KMS-11 (cell line): ENCODE results near the gene DEFB129.
A peak's percentile ranks its signal among the peaks of the same experiment; 100 is the strongest.
"Not testable (repeated sequence)": the region's sequence is repeated elsewhere in the genome, so short reads cannot be mapped to it uniquely, and the experiment has no call there.

Source experiments
- H2AFZ ChIP-seq: fragments of 200-600 bp; sonication (generic); 2 replicates; pipeline ENCODE4 v1.6.1; 2016; ENCODE audit warnings: antibody characterized with exemption, mixed run types, low read depth
- H3K27ac ChIP-seq: fragments of 200-600 bp; sonication (generic); 2 replicates; pipeline ENCODE4 v1.6.1; 2016; ENCODE audit warnings: mild to moderate bottlenecking, mixed run types
- H3K27me3 ChIP-seq: fragments of 200-600 bp; sonication (generic); 2 replicates; pipeline ENCODE4 v1.6.1; 2017; ENCODE audit warnings: mild to moderate bottlenecking, low read depth, mixed run types, moderate library complexity; ENCODE audit not compliant: insufficient read depth
- H3K36me3 ChIP-seq: fragments of 200-600 bp; sonication (generic); 2 replicates; pipeline ENCODE4 v1.6.1; 2017; ENCODE audit warnings: mild to moderate bottlenecking, mixed run types; ENCODE audit not compliant: insufficient read depth
- H3K4me1 ChIP-seq: fragments of 200-600 bp; sonication (generic); 2 replicates; pipeline ENCODE4 v1.6.1; 2016; ENCODE audit warnings: mild to moderate bottlenecking, low read depth, mixed run types; ENCODE audit not compliant: poor library complexity, severe bottlenecking
- H3K4me2 ChIP-seq: fragments of 200-600 bp; sonication (generic); 2 replicates; pipeline ENCODE4 v1.7.0; 2016; ENCODE audit warnings: mild to moderate bottlenecking, mixed run types
- H3K4me3 ChIP-seq: fragments of 200-600 bp; sonication (generic); IDR thresholded peaks from 2 replicates; pipeline ENCODE4 v1.6.1; 2017; ENCODE audit warnings: low read depth, low read length, mixed read lengths; ENCODE audit not compliant: insufficient read depth
- H3K79me2 ChIP-seq: fragments of 200-600 bp; sonication (generic); 2 replicates; pipeline ENCODE4 v1.6.1; 2016; ENCODE audit warnings: low read depth, mixed run types; ENCODE audit not compliant: insufficient read depth
- H3K9ac ChIP-seq: fragments of 200-600 bp; sonication (generic); 2 replicates; pipeline ENCODE4 v1.6.1; 2016; ENCODE audit warnings: mild to moderate bottlenecking, mixed run types
- H4K20me1 ChIP-seq: fragments of 200-600 bp; sonication (generic); 2 replicates; pipeline ENCODE4 v1.6.1; 2016; ENCODE audit warnings: mild to moderate bottlenecking, mixed run types; ENCODE audit not compliant: insufficient read depth
- TF ChIP-seq, protein P1 (sequence below): fragments of 200-600 bp; sonication (generic); conservative IDR thresholded peaks from 2 replicates; pipeline ENCODE4 v1.6.1; 2017; ENCODE audit warnings: low read depth, mild to moderate bottlenecking, antibody characterized with exemption, low read length, moderate library complexity, mixed read lengths

The DEFB129 gene

DNA sequence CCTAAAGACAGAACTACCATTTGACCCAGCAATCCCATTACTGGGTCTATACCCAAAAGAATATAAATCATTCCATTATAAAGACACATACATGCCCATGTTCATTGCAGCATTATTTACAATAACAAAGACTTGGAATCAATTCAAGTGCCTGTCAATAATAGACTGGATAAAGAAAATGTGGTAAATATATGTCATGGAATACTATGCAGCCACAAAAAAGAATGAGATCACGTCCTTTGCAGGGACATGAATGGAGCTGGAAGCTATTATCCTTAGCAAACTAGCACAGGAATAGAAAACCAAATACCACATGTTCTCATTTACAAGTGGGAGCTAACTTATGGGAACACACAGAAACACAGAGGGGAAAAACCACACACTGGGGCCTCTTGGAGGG lies 28.8 kb upstream of the DEFB129 start:
- Histone ChIP-seq H3K27me3 (no peaks in the 10 kb centered on the region), H3K9ac (no peak overlapping the region), H4K20me1 (no peaks in the 10 kb centered on the region), H2AFZ (no peak overlapping the region), H3K36me3 (no peaks in the 10 kb centered on the region), H3K4me2 (no peak overlapping the region), H3K4me1 (no peaks in the 10 kb centered on the region), H3K79me2 (no peaks in the 10 kb centered on the region), H3K4me3 (no peak overlapping the region), H3K27ac (no peak overlapping the region)
- TF ChIP-seq, protein P1, sequence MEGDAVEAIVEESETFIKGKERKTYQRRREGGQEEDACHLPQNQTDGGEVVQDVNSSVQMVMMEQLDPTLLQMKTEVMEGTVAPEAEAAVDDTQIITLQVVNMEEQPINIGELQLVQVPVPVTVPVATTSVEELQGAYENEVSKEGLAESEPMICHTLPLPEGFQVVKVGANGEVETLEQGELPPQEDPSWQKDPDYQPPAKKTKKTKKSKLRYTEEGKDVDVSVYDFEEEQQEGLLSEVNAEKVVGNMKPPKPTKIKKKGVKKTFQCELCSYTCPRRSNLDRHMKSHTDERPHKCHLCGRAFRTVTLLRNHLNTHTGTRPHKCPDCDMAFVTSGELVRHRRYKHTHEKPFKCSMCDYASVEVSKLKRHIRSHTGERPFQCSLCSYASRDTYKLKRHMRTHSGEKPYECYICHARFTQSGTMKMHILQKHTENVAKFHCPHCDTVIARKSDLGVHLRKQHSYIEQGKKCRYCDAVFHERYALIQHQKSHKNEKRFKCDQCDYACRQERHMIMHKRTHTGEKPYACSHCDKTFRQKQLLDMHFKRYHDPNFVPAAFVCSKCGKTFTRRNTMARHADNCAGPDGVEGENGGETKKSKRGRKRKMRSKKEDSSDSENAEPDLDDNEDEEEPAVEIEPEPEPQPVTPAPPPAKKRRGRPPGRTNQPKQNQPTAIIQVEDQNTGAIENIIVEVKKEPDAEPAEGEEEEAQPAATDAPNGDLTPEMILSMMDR, result no peak

- Histone ChIP-seq H3K4me3 (no peak overlapping the region), H3K27me3 (no peaks in the 10 kb centered on the region), H3K27ac (no peak overlapping the region), H3K36me3 (no peaks in the 10 kb centered on the region), H3K79me2 (no peaks in the 10 kb centered on the region), H2AFZ (no peak overlapping the region), H4K20me1 (no peaks in the 10 kb centered on the region), H3K4me1 (no peaks in the 10 kb centered on the region), H3K9ac (no peak overlapping the region), H3K4me2 (no peak overlapping the region)
- TF ChIP-seq, protein P1, result no peak
Observed at GRCh38 chr20:199996-200395, 27.1 kb upstream of the DEFB129 start.

- not testable (repeated sequence) for H3K36me3 ChIP-seq, H3K4me3 ChIP-seq, H4K20me1 ChIP-seq, H3K9ac ChIP-seq, H3K4me2 ChIP-seq, H3K27ac ChIP-seq, H2AFZ ChIP-seq, H3K79me2 ChIP-seq, H3K27me3 ChIP-seq, H3K4me1 ChIP-seq
Observed at GRCh38 chr20:203630-204029, 23.4 kb upstream of the DEFB129 start.

DNA sequence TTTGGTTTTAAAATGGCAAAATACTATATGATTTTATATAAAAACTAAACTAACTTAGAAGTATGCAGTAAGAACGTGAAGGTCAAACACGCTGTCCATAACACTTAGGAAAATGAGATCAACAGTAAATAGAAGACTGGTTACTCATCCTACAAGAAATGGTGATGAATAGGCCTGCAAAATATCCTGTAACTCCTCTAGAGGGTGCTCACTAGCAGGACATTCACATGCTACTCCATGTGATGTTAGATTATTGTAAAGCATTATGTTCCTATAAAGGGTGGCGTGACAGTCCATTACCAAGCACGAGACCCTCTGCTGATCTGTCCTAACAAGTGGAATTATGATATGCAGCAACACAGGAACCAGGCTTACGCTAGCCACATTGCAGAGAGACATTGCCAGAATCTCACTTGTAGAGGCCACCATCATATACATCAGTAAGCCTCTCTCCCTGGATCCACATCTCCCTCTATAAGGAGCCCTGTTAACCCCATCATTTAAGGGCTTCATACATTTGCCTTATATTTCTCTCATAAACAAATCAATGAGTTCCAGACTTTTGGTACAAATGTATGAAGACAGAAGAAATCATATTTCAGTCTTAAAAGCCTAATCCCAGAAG lies 18.0 kb upstream of the DEFB129 start:
- Histone ChIP-seq H4K20me1 (no peaks in the 10 kb centered on the region), H2AFZ (no peak overlapping the region)

More for the DNA sequence above, 18.0 kb upstream of the DEFB129 start:
- no peak overlapping the region for H3K4me2 ChIP-seq
- H3K27me3 ChIP-seq, result no peaks in the 10 kb centered on the region
- TF ChIP-seq, protein P1, result peak; percentile 58
- no peak overlapping the region for H3K9ac ChIP-seq
- no peak overlapping the region for H3K27ac ChIP-seq
- H3K36me3 ChIP-seq, result no peaks in the 10 kb centered on the region
- H3K4me3 ChIP-seq, result no peak overlapping the region
- no peaks in the 10 kb centered on the region for H3K4me1 ChIP-seq
- H3K79me2 ChIP-seq, result no peaks in the 10 kb centered on the region
